HEK293 (cell line): ENCODE data around the gene BLACAT1.

Experiments
- CTCF ChIA-PET: fragments of 350-600 bp; formaldehyde crosslinking; extraction: SDS; loops from one replicate; lab custom pipeline; 2021; ENCODE audit warnings: antibody characterized with exemption; lab: Yijun Ruan, JAX
- POLR2A ChIA-PET: fragments of 300-600 bp; formaldehyde crosslinking; extraction: SDS; loops from one replicate; lab custom pipeline; 2020; ENCODE audit warnings: antibody characterized with exemption, inconsistent platforms; lab: Yijun Ruan, JAX
- H3K27ac ChIP-seq: fragments of 200-500 bp; sonication (Bioruptor generic); 2 replicates; pipeline ENCODE4 v1.5.1; 2014; ENCODE audit warnings: low read depth, low read length, control low read depth, inconsistent platforms; ENCODE audit errors: extremely low read depth
- H3K36me3 ChIP-seq, 2 experiments: fragments of 200-500 bp in 1 of 2; sonication (Bioruptor generic) in 1 of 2; 1 replicate in 1 of 2; 2 replicates in 1 of 2; pipeline ENCODE4 v1.5.1; 2014 to 2017; ENCODE audit warnings: inconsistent platforms in 2 of 2, low read length in 2 of 2; ENCODE audit not compliant: control insufficient read depth in 2 of 2, insufficient read depth in 1 of 2
- H3K4me1 ChIP-seq: fragments of 200-500 bp; sonication (Bioruptor generic); 2 replicates; pipeline ENCODE4 v1.5.1; 2014; ENCODE audit warnings: mild to moderate bottlenecking, low read length, inconsistent platforms; ENCODE audit not compliant: control insufficient read depth, insufficient read depth
- H3K4me3 ChIP-seq: 2 replicates; pipeline ENCODE4 v1.5.1; 2011; ENCODE audit warnings: low read depth, mild to moderate bottlenecking, control low read depth, low read length, moderate library complexity
- H3K9me3 ChIP-seq: fragments of 200-500 bp; sonication (Bioruptor generic); 2 replicates; pipeline ENCODE4 v1.5.1; 2014; ENCODE audit warnings: low read depth, low read length, inconsistent platforms; ENCODE audit not compliant: control insufficient read depth, insufficient read depth
- EGR2 ChIP-seq: fragments of 450-650 bp; formaldehyde crosslinking; IDR thresholded peaks from 2 replicates; pipeline ENCODE4 v1.5.1; 2016; ENCODE audit warnings: low read depth, missing biosample characterization, missing genetic modification characterization
- GLI2 ChIP-seq: fragments of 450-650 bp; formaldehyde crosslinking; IDR thresholded peaks from 2 replicates; pipeline ENCODE4; 2017; ENCODE audit warnings: missing biosample characterization, missing genetic modification characterization, low read depth, borderline replicate concordance
- GLIS1 ChIP-seq: fragments of 450-650 bp; formaldehyde crosslinking; IDR thresholded peaks from 2 replicates; pipeline ENCODE4 v1.5.1; 2016; ENCODE audit warnings: missing biosample characterization, missing genetic modification characterization
- HIC1 ChIP-seq: fragments of 450-650 bp; formaldehyde crosslinking; IDR thresholded peaks from 2 replicates; pipeline ENCODE4 v1.5.1; 2016; ENCODE audit warnings: missing biosample characterization, missing genetic modification characterization
- KLF10 ChIP-seq: fragments of 450-650 bp; IDR thresholded peaks from 2 replicates; pipeline ENCODE4 v1.5.1; 2018; ENCODE audit warnings: missing biosample characterization, mild to moderate bottlenecking, missing genetic modification characterization
- REPIN1 ChIP-seq: fragments of 450-650 bp; formaldehyde crosslinking; IDR thresholded peaks from 2 replicates; pipeline ENCODE4 v1.5.1; 2017; ENCODE audit warnings: missing biosample characterization, missing genetic modification characterization, low read depth
- ZFHX2 ChIP-seq: fragments of 450-650 bp; formaldehyde crosslinking; conservative IDR thresholded peaks from 2 replicates; pipeline ENCODE4 v1.5.1; 2016; ENCODE audit warnings: missing biosample characterization, missing genetic modification characterization
- ZFP69B ChIP-seq: fragments of 450-650 bp; formaldehyde crosslinking; IDR thresholded peaks from 2 replicates; pipeline ENCODE4 v1.5.1; 2016; ENCODE audit warnings: missing biosample characterization, missing genetic modification characterization
- ZNF10 ChIP-seq: fragments of 450-650 bp; formaldehyde crosslinking; IDR thresholded peaks from 2 replicates; pipeline ENCODE4 v1.5.1; 2017; ENCODE audit warnings: missing biosample characterization, missing genetic modification characterization
- ZNF121 ChIP-seq: fragments of 450-650 bp; formaldehyde crosslinking; IDR thresholded peaks from 2 replicates; pipeline ENCODE4 v1.5.1; 2016; ENCODE audit warnings: missing biosample characterization, missing genetic modification characterization
- ZNF175 ChIP-seq: fragments of 450-650 bp; formaldehyde crosslinking; IDR thresholded peaks from 2 replicates; pipeline ENCODE4 v1.5.1; 2016; ENCODE audit warnings: missing biosample characterization, missing genetic modification characterization
- ZNF211 ChIP-seq: fragments of 450-650 bp; formaldehyde crosslinking; IDR thresholded peaks from 2 replicates; pipeline ENCODE4 v1.5.1; 2016; ENCODE audit warnings: low read depth, missing biosample characterization, missing genetic modification characterization
- ZNF280D ChIP-seq: fragments of 450-650 bp; formaldehyde crosslinking; IDR thresholded peaks from 2 replicates; pipeline ENCODE4 v1.5.1; 2016; ENCODE audit warnings: missing biosample characterization, missing genetic modification characterization
- ZNF341 ChIP-seq: fragments of 450-650 bp; formaldehyde crosslinking; IDR thresholded peaks from 2 replicates; pipeline ENCODE4; 2016; ENCODE audit warnings: low read depth, missing biosample characterization, missing genetic modification characterization
- ZNF416 ChIP-seq: fragments of 450-650 bp; formaldehyde crosslinking; IDR thresholded peaks from 2 replicates; pipeline ENCODE4 v1.5.1; 2016; ENCODE audit warnings: missing biosample characterization, missing genetic modification characterization
- ZNF561 ChIP-seq: fragments of 450-650 bp; IDR thresholded peaks from 2 replicates; pipeline ENCODE4 v1.5.1; 2018; ENCODE audit warnings: missing biosample characterization, missing genetic modification characterization, borderline replicate concordance
- ZNF692 ChIP-seq: fragments of 450-650 bp; formaldehyde crosslinking; IDR thresholded peaks from 2 replicates; pipeline ENCODE4 v1.5.1; 2016; ENCODE audit warnings: missing biosample characterization, missing genetic modification characterization
- ZNF704 ChIP-seq: fragments of 450-650 bp; formaldehyde crosslinking; IDR thresholded peaks from 2 replicates; pipeline ENCODE4 v1.5.1; 2016; ENCODE audit warnings: missing biosample characterization, missing genetic modification characterization
- ZNF707 ChIP-seq: fragments of 450-650 bp; formaldehyde crosslinking; IDR thresholded peaks from 2 replicates; pipeline ENCODE4 v1.5.1; 2016; ENCODE audit warnings: missing biosample characterization, missing genetic modification characterization
- ZNF747 ChIP-seq: fragments of 450-650 bp; formaldehyde crosslinking; IDR thresholded peaks from 2 replicates; pipeline ENCODE4 v1.5.1; 2016; ENCODE audit warnings: missing biosample characterization, missing genetic modification characterization
- ZNF843 ChIP-seq: fragments of 450-650 bp; formaldehyde crosslinking; IDR thresholded peaks from 2 replicates; pipeline ENCODE4 v1.5.1; 2016; ENCODE audit warnings: missing biosample characterization, missing genetic modification characterization

The BLACAT1 gene

GRCh38 chr1:205444300-205444930 is 11.4 kb downstream of the BLACAT1 start:
- Histone ChIP-seq H3K27ac (no peak overlapping the region), H3K36me3 (no peaks in the 10 kb centered on the region), H3K9me3 (no peaks in the 10 kb centered on the region), H3K4me1 (no peaks in the 10 kb centered on the region; the same call in 1 of the 2 replicates), H3K4me3 (no peak overlapping the region)
- POLR2A ChIA-PET, result no interaction called here
- CTCF ChIA-PET, result interaction anchor here (0.7 to 1.9 kb wide), 6 partner anchors 8 to 568 kb away, joined by 3 to 6 read pairs (median 4); no protein-coding TSS in a partner anchor
- TF ChIP-seq ZNF843 (tag by site-specific recombination) (no peak), ZNF211 (tag by site-specific recombination) (no peak), ZNF341 (tag by site-specific recombination) (peak; percentile 60), REPIN1 (tag by site-specific recombination) (no peak), ZNF692 (tag by site-specific recombination) (no peak), KLF10 (tag by site-specific recombination) (no peak), EGR2 (tag by site-specific recombination) (peak; percentile 72; the same call in 1 of the 2 replicates), GLIS1 (tag by site-specific recombination) (peak; percentile 50; the same call in 1 of the 2 replicates), ZFHX2 (tag by site-specific recombination) (peak; percentile 75)

- H3K4me3 ChIP-seq, result no peak overlapping the region
- POLR2A ChIA-PET, result no interaction called here
- no peak for TF ChIP-seq ZNF416 (tag by site-specific recombination)
- no peak for TF ChIP-seq HIC1 (tag by site-specific recombination)
- no peak for TF ChIP-seq ZNF707 (tag by site-specific recombination)
- TF ChIP-seq GLI2 (tag by site-specific recombination), result no peak
- no peak for TF ChIP-seq ZNF175 (tag by site-specific recombination)
- TF ChIP-seq ZNF10 (tag by site-specific recombination), result no peak
- TF ChIP-seq ZNF561 (tag by site-specific recombination), result no peak
- no peak for TF ChIP-seq ZFP69B (tag by site-specific recombination)
- TF ChIP-seq ZNF747 (tag by site-specific recombination), result no peak
- TF ChIP-seq ZNF121, result no peak
- no peak for TF ChIP-seq ZNF704 (tag by site-specific recombination)
- no peak for TF ChIP-seq ZNF280D
- TF ChIP-seq, all 188 proteins: peak for 0
- CTCF ChIA-PET, result interaction anchor here (0.7 to 2.4 kb wide), 7 partner anchors 8 to 108 kb away, joined by 3 to 7 read pairs (median 4); no protein-coding TSS in a partner anchor
- peaks cover 2% of the 10 kb centered on the region; the same call in 1 of the 2 replicates for H3K4me1 ChIP-seq
- no peak overlapping the region for H3K27ac ChIP-seq
- H3K36me3 ChIP-seq, result no peaks in the 10 kb centered on the region
- no peaks in the 10 kb centered on the region for H3K9me3 ChIP-seq
Measured at GRCh38 chr1:205443585-205444299, 12.1 kb downstream of the BLACAT1 start.
